A172 (cell line): ENCODE measurements around the gene STK33. TPM values are rescaled to one million over a fixed set of nuclear protein-coding genes. Genes with fewer than 3 reads are reported as not detected.

Experiments
- DNase-seq: peaks from one replicate; pipeline ENCODE4 v3.0.0-alpha.2; 2015; ENCODE audit warnings: low spot score
- total RNA-seq: library from RNA; depleted of rRNA; stranded (reverse); fragments of >200 nt; shearing (Covaris generic); gene quantifications from 2 replicates; pipeline ENCODE4 v1.2.3, GENCODE V29; 2014; rRNA removed

Gene STK33
- total RNA-seq = 17.2 and 31.3 TPM in 2 replicates

GRCh38 chr11:8593935-8594909, at the start of gene STK33:
STK33 (minus strand) TSS chr11:8594228; CDS start chr11:8474905, 119,323 bp downstream.
- peak; percentile 28 for DNase-seq

GRCh38 chr11:8642196-8642841, 48.3 kb upstream of the STK33 start:
- no peak for DNase-seq

- no peak for DNase-seq
These were observed 47.3 kb upstream of the STK33 start for GRCh38 chr11:8641332-8641731.

GRCh38 chr11:8640267-8640906, 46.4 kb upstream of the STK33 start:
- DNase-seq = no peak

- no peak for DNase-seq
These were observed 45.6 kb upstream of the STK33 start for GRCh38 chr11:8639655-8640054.

- DNase-seq = peak; percentile 21
These were observed 44.3 kb upstream of the STK33 start for GRCh38 chr11:8638300-8638699.

- no peak for DNase-seq
These were observed 42.1 kb upstream of the STK33 start for GRCh38 chr11:8636127-8636526.

- no peak for DNase-seq
These were observed 40.5 kb upstream of the STK33 start for GRCh38 chr11:8634498-8634897.

- DNase-seq = peak; percentile 37
These were observed 37.5 kb upstream of the STK33 start for GRCh38 chr11:8631395-8632118.

- DNase-seq = no peak
These were observed 30.7 kb upstream of the STK33 start for GRCh38 chr11:8624698-8625097.

- no peak for DNase-seq
These were observed 27.1 kb upstream of the STK33 start for GRCh38 chr11:8621147-8621546.

GRCh38 chr11:8617063-8617462, 23.0 kb upstream of the STK33 start:
- DNase-seq = no peak

GRCh38 chr11:8615291-8616032, 21.4 kb upstream of the STK33 start:
- DNase-seq = no peak

- no peak for DNase-seq
These were observed 20.5 kb upstream of the STK33 start for GRCh38 chr11:8614497-8614896.

GRCh38 chr11:8613036-8613435, 19.0 kb upstream of the STK33 start:
- no peak for DNase-seq

GRCh38 chr11:8612522-8612921, 18.5 kb upstream of the STK33 start:
- no peak for DNase-seq

GRCh38 chr11:8610532-8611116, 16.6 kb upstream of the STK33 start:
- DNase-seq = no peak

GRCh38 chr11:8608652-8609051, 14.6 kb upstream of the STK33 start:
- DNase-seq = peak; percentile 46

- DNase-seq = no peak
These were observed 12.0 kb upstream of the STK33 start for GRCh38 chr11:8605971-8606563.

- peak; percentile 98 for DNase-seq
These were observed 10.2 kb upstream of the STK33 start for GRCh38 chr11:8604078-8604723.
